Thyroid gland (tissue), 4 donors: ENCODE measurements around the gene DST. TPM values are rescaled to one million over a fixed set of nuclear protein-coding genes. Genes with fewer than 3 reads are reported as not detected.

ENCODE experiments used
- DNase-seq, 2 donors: peaks; one replicate each; pipeline ENCODE4 v3.0.0-alpha.2; 2019
- H3K27ac ChIP-seq, 3 donors: fragments of 200-600 bp; sonication (generic); 1 replicate in 2 of 3; 2 replicates in 1 of 3; pipeline ENCODE4 v1.5.1; 2016 to 2019; ENCODE audit warnings: mild to moderate bottlenecking in 1 of 3, moderate library complexity in 1 of 3
- H3K27me3 ChIP-seq: fragments of 200-600 bp; sonication (generic); one replicate; pipeline ENCODE4 v1.5.1; 2019
- H3K36me3 ChIP-seq, 2 donors: fragments of 200-600 bp; sonication (generic); one replicate each; pipeline ENCODE4 v1.5.1; 2016 to 2019
- H3K4me1 ChIP-seq, 2 donors: fragments of 200-600 bp; sonication (generic); one replicate each; pipeline ENCODE4 v1.5.1; 2017 to 2019
- H3K4me3 ChIP-seq, 3 donors: fragments of 200-600 bp; sonication (generic); replicated peaks in 1 of 3; 1 replicate in 2 of 3; 2 replicates in 1 of 3; pipeline ENCODE4 v1.5.1; 2016; ENCODE audit warnings: mild to moderate bottlenecking in 1 of 3
- H3K9me3 ChIP-seq: fragments of 200-600 bp; sonication (generic); one replicate; pipeline ENCODE4 v1.5.1; 2017
- POLR2A ChIP-seq, 2 donors: fragments of 450-650 bp; IDR thresholded peaks; one replicate each; pipeline ENCODE4 v1.6.1; 2017; ENCODE audit warnings: antibody characterized with exemption in 2 of 2, mild to moderate bottlenecking in 2 of 2, moderate library complexity in 1 of 2
- WGBS, 2 donors: methylation state at CpG; one replicate each; pipeline ENCODE4 v1.1.5; 2017; 5-methylcytosine and 5-hydroxymethylcytosine counted together
- intact Hi-C: fragments of 100-400 bp; cut with DNase I; formaldehyde crosslinking; loops from one replicate; pipeline ENCODE4 v1.15.1; 2023
- total RNA-seq, 4 donors: library from RNA; depleted of rRNA; stranded (reverse); fragments of >200 nt; gene quantifications; one replicate each; pipeline ENCODE4 v1.2.3, GENCODE V29; 2016
- TF ChIP-seq, protein P1 (sequence below), 6 experiments: fragments of 200-600 bp in 3 of 6; fragments of 450-650 bp in 3 of 6; sonication (generic) in 3 of 6; IDR thresholded peaks; one replicate each; pipeline ENCODE4 v1.5.1; 2016 to 2019; ENCODE audit warnings: antibody characterized with exemption in 6 of 6, mild to moderate bottlenecking in 2 of 6, inconsistent platforms in 1 of 6, moderate library complexity in 1 of 6

Gene DST
- total RNA-seq, 4 donors from 2014 or later = 99.8 to 169 (median 149) TPM

DNA sequence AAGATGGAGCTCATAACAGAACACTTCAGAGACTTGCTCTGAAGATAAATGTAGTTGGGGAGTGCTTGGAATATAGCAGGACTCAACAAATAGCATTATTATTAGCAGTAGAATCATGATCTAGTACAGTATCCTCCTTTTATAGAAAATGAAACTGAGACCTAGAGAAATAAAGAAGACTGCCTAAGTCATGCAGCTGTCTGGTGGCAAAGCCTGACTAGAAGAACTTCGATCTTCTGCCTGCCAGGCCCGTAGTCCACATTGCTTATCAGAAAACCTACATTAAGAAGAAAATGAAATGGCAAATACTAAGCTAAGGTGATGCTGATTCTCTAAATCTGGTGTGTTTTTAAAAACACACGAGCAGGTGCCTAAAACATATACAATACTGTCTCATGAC lies 46.4 kb upstream of the DST start:
- DNase-seq = no peak
- Histone ChIP-seq H3K36me3 (no peaks in the 10 kb centered on the region), H3K27ac (no peak overlapping the region), H3K4me1 (peaks cover 0 to 3% of the 10 kb centered on the region in 2 donors), H3K4me3 (no peak overlapping the region), H3K27me3 (no peaks in the 10 kb centered on the region), H3K9me3 (no peaks in the 10 kb centered on the region)
- TF ChIP-seq, protein P1, sequence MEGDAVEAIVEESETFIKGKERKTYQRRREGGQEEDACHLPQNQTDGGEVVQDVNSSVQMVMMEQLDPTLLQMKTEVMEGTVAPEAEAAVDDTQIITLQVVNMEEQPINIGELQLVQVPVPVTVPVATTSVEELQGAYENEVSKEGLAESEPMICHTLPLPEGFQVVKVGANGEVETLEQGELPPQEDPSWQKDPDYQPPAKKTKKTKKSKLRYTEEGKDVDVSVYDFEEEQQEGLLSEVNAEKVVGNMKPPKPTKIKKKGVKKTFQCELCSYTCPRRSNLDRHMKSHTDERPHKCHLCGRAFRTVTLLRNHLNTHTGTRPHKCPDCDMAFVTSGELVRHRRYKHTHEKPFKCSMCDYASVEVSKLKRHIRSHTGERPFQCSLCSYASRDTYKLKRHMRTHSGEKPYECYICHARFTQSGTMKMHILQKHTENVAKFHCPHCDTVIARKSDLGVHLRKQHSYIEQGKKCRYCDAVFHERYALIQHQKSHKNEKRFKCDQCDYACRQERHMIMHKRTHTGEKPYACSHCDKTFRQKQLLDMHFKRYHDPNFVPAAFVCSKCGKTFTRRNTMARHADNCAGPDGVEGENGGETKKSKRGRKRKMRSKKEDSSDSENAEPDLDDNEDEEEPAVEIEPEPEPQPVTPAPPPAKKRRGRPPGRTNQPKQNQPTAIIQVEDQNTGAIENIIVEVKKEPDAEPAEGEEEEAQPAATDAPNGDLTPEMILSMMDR (IDR thresholded peaks at IDR 0.05) = no peak
- TF ChIP-seq POLR2A (IDR thresholded peaks at IDR 0.05) = no peak
- intact Hi-C loops = no loop called here
- 75 to 90% methylated on average over 3 of the region's 3 CpGs for WGBS, 2 donors

DNA sequence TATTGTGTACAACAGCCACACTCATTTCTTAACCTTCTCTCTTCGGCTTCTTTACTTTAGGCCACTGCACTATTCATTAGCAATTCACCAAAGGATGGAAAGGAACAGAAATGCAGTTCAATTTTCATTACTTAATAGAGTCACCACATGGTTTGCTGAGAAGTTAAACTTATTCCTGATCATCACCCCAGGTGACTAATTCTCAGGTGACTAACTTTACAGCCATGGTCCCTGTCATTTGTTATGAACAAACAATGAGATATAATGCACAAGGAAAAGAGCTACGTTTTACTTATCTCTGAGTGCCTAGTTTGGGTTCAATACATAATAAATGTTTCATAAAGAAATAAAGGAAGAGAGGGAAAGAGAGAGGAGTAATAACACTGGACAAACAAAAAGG lies 45.8 kb upstream of the DST start:
- no peaks in the 10 kb centered on the region for H3K36me3 ChIP-seq
- no peak overlapping the region for H3K4me3 ChIP-seq
- intact Hi-C loops = no loop called here
- no peak for TF ChIP-seq POLR2A (IDR thresholded peaks at IDR 0.05)
- TF ChIP-seq, protein P1 (IDR thresholded peaks at IDR 0.05) = no peak
- H3K9me3 ChIP-seq = no peaks in the 10 kb centered on the region
- peaks cover 3 to 5% of the 10 kb centered on the region in 2 donors for H3K4me1 ChIP-seq
- H3K27ac ChIP-seq = no peak overlapping the region
- 88 to 89% methylated on average over 2 of the region's 2 CpGs for WGBS, 2 donors
- DNase-seq = no peak
- no peaks in the 10 kb centered on the region for H3K27me3 ChIP-seq

DNA sequence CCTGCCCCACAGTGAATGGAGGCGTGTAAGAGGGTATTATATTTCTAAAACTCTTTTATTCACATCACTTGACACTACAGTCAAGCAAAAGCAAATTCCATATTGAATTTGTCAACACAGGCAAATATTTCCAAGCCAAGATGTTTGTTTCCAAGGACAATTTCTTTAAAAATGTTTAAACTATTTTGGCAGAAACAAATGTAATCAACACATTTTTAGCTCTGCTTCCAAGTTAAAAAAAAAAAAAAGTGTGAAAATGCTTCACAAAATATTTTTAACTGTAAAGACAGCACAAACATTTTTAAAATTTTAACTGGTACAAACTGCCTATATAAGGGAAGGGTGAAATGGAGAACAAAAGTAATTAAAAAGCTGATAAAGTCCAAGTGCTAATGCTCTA lies 44.9 kb upstream of the DST start:
- H3K27ac ChIP-seq = no peak overlapping the region
- no peaks in the 10 kb centered on the region for H3K27me3 ChIP-seq
- DNase-seq = no peak
- H3K4me1 ChIP-seq = peaks cover 3 to 5% of the 10 kb centered on the region in 2 donors
- intact Hi-C loops = no loop called here
- 90 to 91% methylated on average over 1 of the region's 1 CpG for WGBS, 2 donors
- no peaks in the 10 kb centered on the region for H3K36me3 ChIP-seq
- TF ChIP-seq, protein P1 (IDR thresholded peaks at IDR 0.05) = no peak
- TF ChIP-seq POLR2A (IDR thresholded peaks at IDR 0.05) = no peak
- H3K9me3 ChIP-seq = no peaks in the 10 kb centered on the region
- H3K4me3 ChIP-seq = no peak overlapping the region

DNA sequence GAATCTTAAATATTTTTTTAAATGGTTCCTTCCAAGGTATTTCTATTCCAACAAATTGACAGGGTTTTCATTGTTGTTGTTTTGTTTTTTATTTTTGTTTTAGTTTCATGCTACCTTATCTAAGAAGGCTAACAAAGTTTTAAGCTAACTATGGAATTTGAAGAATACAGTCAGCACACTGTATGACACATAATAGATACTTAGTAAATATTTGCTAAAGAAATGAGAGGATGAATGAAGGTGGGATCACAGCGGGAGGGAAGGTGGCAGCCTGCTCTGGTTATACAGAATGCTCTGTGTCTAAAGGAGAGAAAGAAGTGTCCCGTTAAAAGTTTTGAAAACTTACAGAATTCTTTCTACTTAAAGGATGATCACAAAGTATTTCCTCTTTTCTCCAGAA lies 43.7 kb upstream of the DST start:
- Histone ChIP-seq H3K9me3 (no peaks in the 10 kb centered on the region), H3K4me3 (no peak overlapping the region), H3K4me1 (peaks cover 3 to 5% of the 10 kb centered on the region in 2 donors), H3K36me3 (no peaks in the 10 kb centered on the region), H3K27me3 (no peaks in the 10 kb centered on the region), H3K27ac (no peak overlapping the region)
- WGBS, 2 donors = 88 to 93% methylated on average over 2 of the region's 2 CpGs
- no peak for DNase-seq
- intact Hi-C loops = no loop called here
- TF ChIP-seq POLR2A (IDR thresholded peaks at IDR 0.05) = no peak
- TF ChIP-seq, protein P1 (IDR thresholded peaks at IDR 0.05) = no peak

DNA sequence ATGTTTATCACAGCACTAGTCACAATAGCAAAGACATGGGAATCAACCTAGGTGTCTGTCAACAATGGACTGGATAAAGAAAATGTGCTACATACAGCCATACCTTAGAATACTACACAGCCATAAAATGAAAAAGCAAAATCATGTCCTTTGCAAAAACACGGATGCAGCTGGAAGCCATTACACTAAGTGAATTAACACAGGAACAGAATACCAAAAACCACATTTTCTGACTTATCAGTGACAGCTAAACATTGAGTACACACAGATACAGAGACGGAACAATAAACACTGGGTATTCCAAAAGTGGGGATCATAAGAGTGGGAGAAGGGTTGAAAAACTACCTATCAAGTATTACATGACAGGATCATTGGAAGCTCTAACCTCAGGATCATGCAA lies 43.3 kb upstream of the DST start:
- Histone ChIP-seq H3K4me3 (no peak overlapping the region), H3K27me3 (no peaks in the 10 kb centered on the region), H3K4me1 (peaks cover 3 to 5% of the 10 kb centered on the region in 2 donors), H3K36me3 (no peaks in the 10 kb centered on the region), H3K9me3 (no peaks in the 10 kb centered on the region), H3K27ac (no peak overlapping the region)
- intact Hi-C loops = no loop called here
- DNase-seq = no peak
- 87 to 99% methylated on average over 2 of the region's 2 CpGs for WGBS, 2 donors
- TF ChIP-seq, protein P1 (IDR thresholded peaks at IDR 0.05) = no peak
- TF ChIP-seq POLR2A (IDR thresholded peaks at IDR 0.05) = no peak
